Gastrocnemius medialis (tissue), 4 donors: ENCODE results near the gene APP.

Source experiments
- POLR2A ChIP-seq, 2 donors: fragments of 450-650 bp; IDR thresholded peaks; one replicate each; pipeline ENCODE4 v1.6.1; 2017; ENCODE audit warnings: antibody characterized with exemption in 2 of 2, mild to moderate bottlenecking in 2 of 2, moderate library complexity in 2 of 2
- TF ChIP-seq, protein P1 (sequence below), 5 experiments: fragments of 450-650 bp in 3 of 5; fragments of 200-600 bp in 2 of 5; sonication (generic) in 2 of 5; IDR thresholded peaks in 4 of 5; conservative IDR thresholded peaks in 1 of 5; 1 replicate in 4 of 5; 2 replicates in 1 of 5; pipeline ENCODE4 v1.5.1; 2016 to 2019; ENCODE audit warnings: antibody characterized with exemption in 5 of 5, mild to moderate bottlenecking in 3 of 5, moderate library complexity in 3 of 5

DNA sequence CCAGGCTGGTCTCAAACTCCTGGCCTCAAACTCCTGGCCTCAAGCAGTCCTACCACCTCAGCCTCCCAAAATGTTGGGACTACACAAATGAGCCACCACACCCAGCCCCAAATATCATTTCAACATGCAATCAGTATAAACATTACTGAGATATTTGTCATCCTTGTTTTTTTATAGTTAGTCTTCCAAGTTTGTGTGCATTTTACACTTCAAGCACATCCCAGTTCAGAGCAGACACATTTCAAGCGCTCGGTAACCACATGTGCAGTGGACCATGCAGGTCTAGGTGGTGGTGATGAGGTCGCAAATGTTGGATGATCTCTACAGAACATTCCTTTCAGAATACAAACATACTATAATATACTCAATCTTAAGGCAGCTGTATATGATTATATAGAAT is 23.8 kb upstream of the APP start:
- TF ChIP-seq, protein P1, sequence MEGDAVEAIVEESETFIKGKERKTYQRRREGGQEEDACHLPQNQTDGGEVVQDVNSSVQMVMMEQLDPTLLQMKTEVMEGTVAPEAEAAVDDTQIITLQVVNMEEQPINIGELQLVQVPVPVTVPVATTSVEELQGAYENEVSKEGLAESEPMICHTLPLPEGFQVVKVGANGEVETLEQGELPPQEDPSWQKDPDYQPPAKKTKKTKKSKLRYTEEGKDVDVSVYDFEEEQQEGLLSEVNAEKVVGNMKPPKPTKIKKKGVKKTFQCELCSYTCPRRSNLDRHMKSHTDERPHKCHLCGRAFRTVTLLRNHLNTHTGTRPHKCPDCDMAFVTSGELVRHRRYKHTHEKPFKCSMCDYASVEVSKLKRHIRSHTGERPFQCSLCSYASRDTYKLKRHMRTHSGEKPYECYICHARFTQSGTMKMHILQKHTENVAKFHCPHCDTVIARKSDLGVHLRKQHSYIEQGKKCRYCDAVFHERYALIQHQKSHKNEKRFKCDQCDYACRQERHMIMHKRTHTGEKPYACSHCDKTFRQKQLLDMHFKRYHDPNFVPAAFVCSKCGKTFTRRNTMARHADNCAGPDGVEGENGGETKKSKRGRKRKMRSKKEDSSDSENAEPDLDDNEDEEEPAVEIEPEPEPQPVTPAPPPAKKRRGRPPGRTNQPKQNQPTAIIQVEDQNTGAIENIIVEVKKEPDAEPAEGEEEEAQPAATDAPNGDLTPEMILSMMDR (IDR thresholded peaks at IDR 0.05 in 4 of 5, conservative IDR thresholded peaks at IDR 0.05 in 1 of 5) = no peak
- TF ChIP-seq POLR2A (IDR thresholded peaks at IDR 0.05) = no peak
